Smooth muscle cell (in vitro differentiated cells): Measurements from ENCODE around the gene NME7. TPM values are rescaled to one million over a fixed set of nuclear protein-coding genes. Genes with fewer than 3 reads are reported as not detected.

Source experiments
- DNase-seq: peaks from one replicate; lab custom pipeline; 2025; ENCODE audit not compliant: unreplicated experiment; lab: John Stamatoyannopoulos, UW
- H2AFZ ChIP-seq: fragments of 200-600 bp; sonication (generic); 2 replicates; pipeline ENCODE4 v1.6.0; 2016; ENCODE audit warnings: antibody characterized with exemption, low read depth, mild to moderate bottlenecking
- H3F3A ChIP-seq: fragments of 200-600 bp; sonication (generic); 2 replicates; pipeline ENCODE4 v1.6.0; 2017; ENCODE audit warnings: antibody characterized with exemption, low read depth
- H3K27ac ChIP-seq: fragments of 200-600 bp; sonication (generic); 2 replicates; pipeline ENCODE4 v1.5.1; 2016; ENCODE audit warnings: low read depth, mild to moderate bottlenecking
- H3K27me3 ChIP-seq: fragments of 200-600 bp; sonication (generic); 2 replicates; pipeline ENCODE4 v1.6.1; 2016; ENCODE audit warnings: low read depth, mild to moderate bottlenecking
- H3K36me3 ChIP-seq: fragments of 200-600 bp; sonication (generic); 2 replicates; pipeline ENCODE4 v1.5.1; 2016; ENCODE audit warnings: low read depth
- H3K4me1 ChIP-seq: fragments of 200-600 bp; sonication (generic); 2 replicates; pipeline ENCODE4 v1.5.1; 2016; ENCODE audit warnings: low read depth
- H3K4me2 ChIP-seq: fragments of 200-600 bp; sonication (generic); 2 replicates; pipeline ENCODE4 v1.6.0; 2016; ENCODE audit warnings: mild to moderate bottlenecking
- H3K4me3 ChIP-seq: fragments of 200-600 bp; sonication (generic); 2 replicates; pipeline ENCODE4 v1.5.1; 2016; ENCODE audit warnings: mild to moderate bottlenecking
- H3K79me2 ChIP-seq: fragments of 200-600 bp; sonication (generic); 2 replicates; pipeline ENCODE4 v1.6.0; 2016; ENCODE audit warnings: low read depth, mild to moderate bottlenecking
- H3K9ac ChIP-seq: fragments of 200-600 bp; sonication (generic); 2 replicates; pipeline ENCODE4 v1.6.0; 2016; ENCODE audit warnings: low read depth
- H3K9me3 ChIP-seq: fragments of 200-600 bp; sonication (generic); replicated peaks from 2 replicates; pipeline ENCODE4 v1.5.1; 2016; ENCODE audit warnings: low read depth
- H4K20me1 ChIP-seq: fragments of 200-600 bp; sonication (generic); 2 replicates; pipeline ENCODE4 v1.6.0; 2016; ENCODE audit warnings: low read depth
- CTCF ChIP-seq: fragments of 200-600 bp; sonication (generic); IDR thresholded peaks from 2 replicates; pipeline ENCODE4 v1.5.1; 2017; ENCODE audit warnings: borderline replicate concordance, mild to moderate bottlenecking, antibody characterized with exemption; ENCODE audit not compliant: insufficient read depth, poor library complexity, severe bottlenecking
- WGBS: methylation state at CpG from one replicate; pipeline ENCODE4 v1.1.7; 2016; ENCODE audit warnings: low lambda C conversion rate; 5-methylcytosine and 5-hydroxymethylcytosine counted together
- polyA plus RNA-seq: library from polyadenylated mRNA; unstranded; fragments of >200 nt; fragmentation: Nextera tagmentation; extraction: Ambion mirVana; gene quantifications from 2 replicates; pipeline ENCODE4 v1.2.1, GENCODE V29; 2016
- total RNA-seq: library from RNA; depleted of rRNA; stranded (reverse); fragments of >200 nt; gene quantifications from 2 replicates; pipeline ENCODE4 v1.2.3, GENCODE V29; 2014

NME7 gene
- total and polyA plus RNA-seq, 2 experiments from 2014 or later = 26.5 to 77.8 TPM

GRCh38 chr1:169325117-169325516 lies 42.5 kb downstream of the NME7 start:
- no peak overlapping the region for H3K4me3 ChIP-seq
- no peaks in the 10 kb centered on the region for H3F3A ChIP-seq
- H2AFZ ChIP-seq = no peak overlapping the region
- no peaks in the 10 kb centered on the region for H3K36me3 ChIP-seq
- no peaks in the 10 kb centered on the region for H3K27me3 ChIP-seq
- WGBS = 96% methylated on average over 1 of the region's 1 CpG
- H3K27ac ChIP-seq = no peak overlapping the region
- DNase-seq = no peak
- no peak overlapping the region for H3K4me2 ChIP-seq
- H3K9ac ChIP-seq = no peak overlapping the region
- H3K9me3 ChIP-seq = no peaks in the 10 kb centered on the region
- H3K79me2 ChIP-seq = peaks cover 16% of the 10 kb centered on the region
- TF ChIP-seq CTCF = no peak
- H4K20me1 ChIP-seq = peaks cover 7% of the 10 kb centered on the region
- H3K4me1 ChIP-seq = no peaks in the 10 kb centered on the region

GRCh38 chr1:169322138-169322537 lies 45.5 kb downstream of the NME7 start:
- 96% methylated on average over 3 of the region's 3 CpGs for WGBS
- H3K4me2 ChIP-seq = no peak overlapping the region
- no peak for DNase-seq
- no peaks in the 10 kb centered on the region for H3F3A ChIP-seq
- H3K9me3 ChIP-seq = no peaks in the 10 kb centered on the region
- no peak overlapping the region for H2AFZ ChIP-seq
- no peak for TF ChIP-seq CTCF
- no peaks in the 10 kb centered on the region for H3K36me3 ChIP-seq
- peaks cover 8% of the 10 kb centered on the region for H3K79me2 ChIP-seq
- H3K9ac ChIP-seq = no peak overlapping the region
- H3K27ac ChIP-seq = no peak overlapping the region
- no peaks in the 10 kb centered on the region for H3K27me3 ChIP-seq
- peaks cover 7% of the 10 kb centered on the region for H4K20me1 ChIP-seq
- H3K4me3 ChIP-seq = no peak overlapping the region
- H3K4me1 ChIP-seq = no peaks in the 10 kb centered on the region

GRCh38 chr1:169321539-169321938 lies 46.1 kb downstream of the NME7 start:
- Histone ChIP-seq H3K9ac (no peak overlapping the region), H3K27me3 (no peaks in the 10 kb centered on the region), H4K20me1 (peaks cover 7% of the 10 kb centered on the region), H3K9me3 (no peaks in the 10 kb centered on the region), H3K27ac (no peak overlapping the region), H3K79me2 (peaks cover 8% of the 10 kb centered on the region), H3K4me3 (no peak overlapping the region), H3K36me3 (no peaks in the 10 kb centered on the region), H3K4me2 (no peak overlapping the region), H2AFZ (no peak overlapping the region), H3K4me1 (no peaks in the 10 kb centered on the region), H3F3A (no peaks in the 10 kb centered on the region)
- DNase-seq = no peak
- 81% methylated on average over 1 of the region's 1 CpG for WGBS
- no peak for TF ChIP-seq CTCF

GRCh38 chr1:169318536-169319244 lies 48.9 kb downstream of the NME7 start:
- H2AFZ ChIP-seq = no peak overlapping the region
- no peak for TF ChIP-seq CTCF
- 93% methylated on average over 3 of the region's 3 CpGs for WGBS
- DNase-seq = no peak
- H4K20me1 ChIP-seq = no peaks in the 10 kb centered on the region
- no peaks in the 10 kb centered on the region for H3K27me3 ChIP-seq
- H3K9ac ChIP-seq = no peak overlapping the region
- H3K9me3 ChIP-seq = no peaks in the 10 kb centered on the region
- H3K4me2 ChIP-seq = no peak overlapping the region
- H3K4me3 ChIP-seq = no peak overlapping the region
- H3F3A ChIP-seq = no peaks in the 10 kb centered on the region
- H3K4me1 ChIP-seq = no peaks in the 10 kb centered on the region
- no peak overlapping the region for H3K27ac ChIP-seq
- H3K79me2 ChIP-seq = no peaks in the 10 kb centered on the region
- H3K36me3 ChIP-seq = no peaks in the 10 kb centered on the region
